CD4-positive, alpha-beta T cell treated with Interleukin-2 at 100 ng/mL for 4 hours (primary cell): ENCODE results near the gene PRR36.
"Not testable (repeated sequence)": the region's sequence is repeated elsewhere in the genome, so short reads cannot be mapped to it uniquely, and the experiment has no call there.

ENCODE experiments used
- DNase-seq: peaks from one replicate; pipeline ENCODE4 v3.0.0-alpha.2; 2020; ENCODE audit warnings: low spot score

PRR36 gene

DNA sequence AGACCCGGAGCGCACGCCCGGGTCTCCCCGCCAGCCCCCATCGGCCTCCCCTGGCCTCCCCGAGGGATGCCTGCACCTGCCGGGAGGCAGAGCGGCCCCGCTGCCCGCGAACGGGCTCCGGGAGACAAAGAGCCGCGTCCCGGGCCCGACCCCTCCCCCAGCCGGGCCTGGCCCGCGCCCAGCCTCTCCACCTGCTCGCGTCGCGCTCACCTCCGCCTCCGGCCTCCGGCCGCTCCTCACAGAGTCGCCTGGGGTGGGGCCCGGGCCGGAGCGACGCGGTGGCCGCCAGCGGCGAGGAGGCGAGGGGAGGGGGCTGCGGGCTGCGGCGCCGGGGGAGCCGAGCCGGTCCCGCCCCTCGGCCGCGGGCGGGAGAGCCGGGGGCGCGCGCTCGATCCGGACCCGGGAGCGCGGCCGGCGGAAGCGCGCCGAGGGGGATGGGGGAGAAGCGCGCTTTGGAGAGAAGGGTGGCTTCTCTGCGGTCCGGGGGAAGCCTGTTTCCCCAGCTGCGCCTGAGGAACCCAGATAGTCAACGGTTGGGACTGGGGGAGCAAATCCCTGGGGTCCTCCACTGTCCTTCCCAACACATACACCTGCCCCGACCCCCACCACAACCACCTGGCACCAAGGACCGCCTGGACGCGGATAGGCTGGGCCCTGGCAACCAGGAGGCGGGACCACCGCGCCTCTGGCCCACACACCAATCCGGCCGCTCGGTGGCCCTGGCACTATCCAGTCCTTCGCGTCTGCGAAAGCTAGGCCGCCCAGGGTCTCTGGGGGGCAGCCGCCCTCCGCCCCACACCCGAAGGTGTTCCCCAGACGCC is at the start of gene PRR36:
PRR36 (minus strand) TSS at position 315 of the 821 bp plus-strand sequence. CDS start 701 bp downstream, outside the sequence.
- no peak for DNase-seq

DNA sequence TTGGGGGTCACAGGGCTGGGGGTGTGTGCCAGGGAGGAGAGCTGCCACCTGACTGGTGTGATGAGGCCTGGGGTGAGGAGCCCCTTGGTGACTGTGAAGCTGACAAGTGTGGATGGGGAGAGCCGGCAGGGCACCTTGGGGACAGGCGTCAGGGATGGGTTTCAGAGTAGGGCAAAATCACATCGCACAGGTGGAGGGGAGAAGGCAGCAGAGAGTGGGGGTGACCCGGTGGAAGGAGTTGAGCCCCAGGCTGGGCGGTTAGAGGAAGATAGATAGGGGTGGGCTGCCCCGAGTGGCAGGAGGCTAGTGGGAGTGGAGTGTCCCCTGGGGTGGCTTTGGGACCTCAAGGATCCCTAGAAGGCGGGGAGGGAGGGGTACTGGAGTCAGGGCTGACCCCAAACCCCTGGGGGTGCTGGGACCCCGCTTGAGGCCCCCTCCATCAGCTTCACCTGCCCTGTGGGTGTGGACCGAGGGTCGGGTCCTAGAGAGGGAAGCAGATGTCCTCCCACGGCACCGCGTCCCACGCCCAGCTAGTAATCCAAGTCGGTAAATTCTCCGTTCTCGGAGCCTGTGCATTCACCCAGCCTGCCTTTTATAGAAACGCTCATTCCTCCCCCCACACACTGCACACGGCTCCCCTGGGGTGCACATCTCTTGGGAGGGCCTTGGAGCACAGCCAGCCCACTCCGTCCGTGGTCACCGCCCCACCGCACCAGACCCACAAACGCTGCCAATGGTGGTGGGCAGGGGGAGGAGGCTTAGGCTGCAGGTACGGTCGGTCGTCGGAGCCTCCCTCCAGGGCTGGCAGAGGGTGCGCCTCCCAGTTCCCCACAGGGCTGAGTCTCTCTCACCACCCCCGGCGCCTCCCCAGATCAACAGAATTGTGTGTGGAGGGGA is 49.4 kb upstream of the PRR36 start:
- no peak for DNase-seq

DNA sequence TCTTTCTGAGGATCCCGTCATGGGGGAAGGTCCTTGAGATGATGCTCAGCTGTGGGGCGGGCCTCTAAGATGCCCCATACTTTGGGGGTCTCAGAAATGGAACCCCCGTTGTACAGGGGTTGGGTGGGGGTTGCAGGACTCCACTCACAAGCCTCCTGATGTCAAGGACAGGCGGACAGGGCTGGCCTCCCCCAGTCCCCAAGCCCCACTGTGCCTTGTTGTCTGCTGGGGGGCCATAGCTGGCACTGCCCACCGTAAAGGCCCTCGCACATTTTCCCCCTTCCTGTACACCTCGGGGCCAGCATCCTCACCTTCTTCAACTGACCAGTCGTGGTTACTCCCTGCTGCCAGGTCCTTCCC is 48.6 kb upstream of the PRR36 start:
- no peak for DNase-seq

DNA sequence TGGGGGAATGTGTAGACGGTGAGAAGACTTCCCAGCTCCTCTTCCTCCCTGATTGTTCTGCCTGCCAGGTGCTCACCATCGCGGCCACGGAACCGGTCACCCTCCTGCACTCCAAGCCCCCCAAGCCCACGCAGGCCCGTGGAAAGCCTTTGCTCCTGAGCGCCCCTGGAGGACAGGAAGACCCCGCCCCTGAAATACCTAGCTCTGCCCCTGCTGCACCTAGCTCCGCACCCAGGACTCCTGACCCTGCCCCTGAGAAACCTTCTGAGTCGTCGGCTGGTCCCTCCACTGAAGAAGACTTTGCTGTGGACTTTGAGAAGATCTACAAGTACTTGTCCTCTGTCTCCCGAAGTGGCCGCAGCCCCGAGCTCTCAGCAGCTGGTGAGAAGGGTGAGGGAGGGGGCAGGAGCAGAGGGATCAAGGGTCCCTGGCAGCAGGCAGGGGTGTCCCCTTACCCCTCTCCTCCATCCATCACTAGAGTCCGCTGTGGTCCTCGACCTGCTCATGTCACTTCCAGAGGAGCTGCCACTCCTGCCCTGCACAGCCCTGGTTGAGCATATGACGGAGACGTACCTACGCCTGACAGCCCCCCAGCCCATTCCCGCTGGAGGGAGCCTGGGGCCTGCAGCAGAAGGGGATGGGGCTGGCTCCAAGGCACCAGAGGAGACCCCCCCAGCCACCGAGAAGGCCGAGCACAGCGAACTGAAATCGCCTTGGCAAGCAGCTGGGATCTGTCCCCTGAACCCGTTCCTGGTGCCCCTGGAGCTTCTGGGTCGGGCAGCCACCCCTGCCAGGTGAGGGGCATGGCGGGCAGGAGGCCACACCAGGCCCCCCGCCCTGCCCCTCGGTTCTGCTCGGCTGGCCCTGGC is 48.0 kb upstream of the PRR36 start:
- no peak for DNase-seq

DNA sequence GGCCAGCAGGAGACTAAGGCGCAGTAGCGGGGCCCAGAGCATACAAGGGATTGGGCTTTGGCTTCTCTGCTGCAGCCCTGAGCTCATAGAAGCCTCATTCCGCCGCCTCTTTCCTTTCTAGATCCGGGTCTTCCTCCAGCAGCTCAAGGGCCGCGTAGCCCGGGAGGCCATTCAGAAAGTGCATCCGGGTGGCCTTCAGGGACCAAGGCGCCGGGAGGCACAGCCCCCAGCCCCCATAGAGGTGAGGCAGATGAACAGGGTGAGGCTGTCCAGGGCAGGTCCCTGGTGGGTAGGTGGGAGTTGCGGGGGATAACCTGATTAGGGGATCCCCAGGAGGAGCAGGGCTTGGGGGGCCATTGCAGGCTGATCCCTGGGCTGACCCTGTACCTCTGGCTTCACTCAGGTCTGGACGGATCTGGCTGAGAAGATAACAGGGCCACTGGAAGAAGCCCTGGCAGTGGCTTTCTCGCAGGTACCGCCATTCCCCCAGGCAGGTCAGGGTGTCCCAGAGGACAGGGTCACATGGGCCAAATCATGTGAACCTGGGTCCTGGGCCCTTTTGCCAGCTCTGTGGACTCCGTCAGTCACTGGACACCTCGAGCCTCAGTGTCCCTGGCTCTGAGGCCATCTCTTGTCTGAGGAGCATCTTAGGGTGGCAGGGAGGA is 47.2 kb upstream of the PRR36 start:
- DNase-seq: no peak

DNA sequence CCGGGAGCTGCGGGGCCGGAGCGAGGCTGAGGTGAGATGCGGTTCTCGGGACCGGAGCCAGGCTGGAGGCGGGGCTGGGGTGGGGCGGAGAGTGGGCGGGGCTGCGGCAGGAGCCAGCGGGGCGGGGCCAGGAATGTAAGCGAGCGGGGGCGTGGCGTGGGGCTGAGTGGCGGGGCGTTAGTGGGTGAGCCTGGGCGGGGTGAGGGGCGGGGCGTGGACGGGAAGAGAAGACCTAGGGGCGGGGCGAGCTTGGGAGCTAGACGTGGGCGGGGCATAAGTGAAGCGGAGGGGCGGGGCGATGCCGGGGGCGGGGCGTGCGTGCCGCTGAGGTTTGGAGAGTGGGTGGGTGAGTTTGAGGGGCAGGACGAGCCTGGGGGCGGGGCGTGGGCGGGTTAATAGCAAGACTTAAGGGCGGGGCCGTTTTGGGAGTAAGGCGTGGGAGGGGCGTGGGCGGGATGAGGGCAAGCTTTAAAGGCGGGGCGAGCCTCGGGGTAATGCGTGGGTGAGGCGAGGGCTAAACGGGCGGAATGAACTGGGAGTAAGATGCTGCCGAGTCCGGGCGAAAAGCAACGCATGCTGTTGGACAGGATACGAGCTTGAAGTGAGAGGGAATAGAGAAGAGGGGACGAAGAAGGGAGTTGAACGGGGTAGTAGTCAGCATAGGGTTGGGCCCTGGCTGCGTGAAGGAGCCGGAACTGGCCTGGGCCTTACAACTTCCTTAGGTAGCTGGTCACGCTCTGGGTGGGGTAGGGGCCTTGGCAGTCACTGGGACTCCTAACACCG is 46.5 kb upstream of the PRR36 start:
- DNase-seq: peak; percentile 99

DNA sequence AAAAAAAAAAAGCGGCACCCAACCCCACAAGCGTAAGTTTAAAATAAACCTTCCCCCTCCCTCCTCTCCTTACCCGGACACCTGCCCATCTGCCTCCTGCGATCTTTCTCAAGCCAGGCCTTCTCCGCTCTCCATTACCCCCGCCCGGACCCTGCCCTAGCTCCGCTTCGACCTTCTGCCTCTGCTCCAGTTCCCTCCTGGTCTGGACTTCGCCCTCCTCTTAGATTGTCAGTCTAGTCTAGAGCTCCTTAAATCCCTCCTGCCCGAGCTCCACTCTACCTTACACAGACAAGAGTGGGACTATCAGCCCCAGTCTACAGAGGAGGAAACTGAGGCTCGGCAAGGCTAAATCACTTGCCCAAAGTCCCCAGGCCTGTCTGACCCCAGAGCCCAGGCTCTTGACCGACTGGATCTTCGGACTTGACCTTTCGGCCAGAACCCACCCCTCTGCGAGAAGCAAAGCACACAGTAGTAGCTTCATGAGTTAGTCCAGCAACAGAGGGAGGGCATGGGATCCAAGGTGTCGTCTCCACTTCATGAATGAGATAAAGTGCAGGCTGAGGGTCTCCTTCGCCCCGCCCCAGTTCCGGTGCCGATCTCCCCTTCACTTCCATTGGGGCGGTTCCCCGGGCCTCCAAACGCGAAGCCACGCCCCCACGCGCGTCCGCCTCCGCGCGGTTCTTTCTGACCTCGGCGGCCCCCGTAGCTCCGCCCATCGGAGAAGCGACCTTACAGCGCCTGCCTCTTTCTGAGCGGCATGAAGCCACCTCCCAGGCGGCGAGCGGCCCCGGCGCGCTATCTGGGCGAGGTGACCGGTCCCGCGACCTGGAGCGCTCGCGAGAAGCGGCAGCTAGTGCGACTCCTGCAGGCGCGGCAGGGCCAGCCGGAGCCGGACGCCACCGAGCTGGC is 45.7 kb upstream of the PRR36 start, which contains the start of gene SNAPC2:
SNAPC2 (plus strand) TSS at position 729 of the 909 bp plus-strand sequence; CDS start at position 758, 29 bp downstream.
- DNase-seq: peak; percentile 97

DNA sequence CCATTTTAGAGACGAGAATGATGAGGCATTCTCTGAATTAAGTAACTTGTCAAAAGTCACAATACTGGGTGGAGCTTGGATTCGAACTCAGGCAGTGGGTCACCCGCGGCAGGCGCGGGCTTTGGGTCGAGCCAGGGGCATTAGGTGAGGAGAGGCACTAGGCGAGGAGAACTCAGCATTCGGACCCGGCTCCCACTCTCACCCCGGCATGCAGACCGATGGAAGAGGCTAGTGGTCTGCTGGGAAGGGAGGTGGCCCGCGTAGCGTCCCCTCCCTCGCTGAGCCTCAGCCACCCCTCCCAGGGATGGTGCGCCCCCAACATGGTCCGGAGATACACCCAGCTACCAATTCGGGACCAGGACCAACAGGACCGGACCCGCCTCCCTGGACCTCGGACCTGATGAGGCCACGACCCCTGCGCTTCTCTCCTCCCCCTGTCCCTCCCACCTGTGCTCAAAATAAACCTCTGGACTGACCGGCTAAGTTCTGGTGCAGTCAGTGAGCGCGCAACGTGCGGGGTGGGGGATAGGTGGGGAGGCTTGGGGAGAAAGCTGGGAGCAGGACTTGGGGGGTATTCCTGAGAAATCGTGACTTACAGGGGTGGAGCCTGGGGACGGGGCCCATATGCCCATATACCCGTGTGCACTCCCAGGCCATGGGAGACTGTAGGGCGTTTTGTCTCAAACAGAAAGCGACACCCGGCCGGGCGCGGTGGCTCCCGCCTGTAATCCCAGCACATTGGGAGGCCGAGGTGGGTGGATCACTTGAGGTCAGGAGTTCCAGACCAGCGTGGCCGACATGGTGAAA is 44.6 kb upstream of the PRR36 start:
- no peak for DNase-seq

DNA sequence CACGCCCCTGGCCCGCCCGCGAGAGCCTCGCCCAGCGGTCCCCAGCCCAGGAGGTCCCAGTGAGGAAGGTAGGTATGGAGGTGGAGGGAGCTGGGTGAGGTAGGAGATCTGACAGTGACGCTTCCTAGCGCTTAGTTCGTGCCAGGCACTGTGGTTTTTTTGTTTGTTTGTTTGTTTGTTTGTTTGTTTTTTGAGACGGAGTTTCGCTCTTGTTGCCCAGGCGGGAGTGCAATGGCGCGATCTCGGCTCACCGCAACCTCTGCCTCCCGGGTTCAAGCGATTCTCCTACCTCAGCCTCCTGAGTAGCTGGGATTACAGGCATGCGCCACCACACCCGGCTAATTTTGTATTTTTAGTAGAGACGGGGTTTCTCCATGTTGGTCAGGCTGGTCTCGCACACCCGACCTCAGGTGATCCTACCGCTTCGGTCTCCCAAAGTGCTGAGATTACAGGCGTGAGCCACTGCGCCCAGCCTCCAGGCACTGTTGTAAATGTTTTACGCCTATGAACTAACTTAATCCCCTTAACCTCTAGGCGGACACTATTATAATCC is 43.9 kb upstream of the PRR36 start:
- not testable (repeated sequence) for DNase-seq

DNA sequence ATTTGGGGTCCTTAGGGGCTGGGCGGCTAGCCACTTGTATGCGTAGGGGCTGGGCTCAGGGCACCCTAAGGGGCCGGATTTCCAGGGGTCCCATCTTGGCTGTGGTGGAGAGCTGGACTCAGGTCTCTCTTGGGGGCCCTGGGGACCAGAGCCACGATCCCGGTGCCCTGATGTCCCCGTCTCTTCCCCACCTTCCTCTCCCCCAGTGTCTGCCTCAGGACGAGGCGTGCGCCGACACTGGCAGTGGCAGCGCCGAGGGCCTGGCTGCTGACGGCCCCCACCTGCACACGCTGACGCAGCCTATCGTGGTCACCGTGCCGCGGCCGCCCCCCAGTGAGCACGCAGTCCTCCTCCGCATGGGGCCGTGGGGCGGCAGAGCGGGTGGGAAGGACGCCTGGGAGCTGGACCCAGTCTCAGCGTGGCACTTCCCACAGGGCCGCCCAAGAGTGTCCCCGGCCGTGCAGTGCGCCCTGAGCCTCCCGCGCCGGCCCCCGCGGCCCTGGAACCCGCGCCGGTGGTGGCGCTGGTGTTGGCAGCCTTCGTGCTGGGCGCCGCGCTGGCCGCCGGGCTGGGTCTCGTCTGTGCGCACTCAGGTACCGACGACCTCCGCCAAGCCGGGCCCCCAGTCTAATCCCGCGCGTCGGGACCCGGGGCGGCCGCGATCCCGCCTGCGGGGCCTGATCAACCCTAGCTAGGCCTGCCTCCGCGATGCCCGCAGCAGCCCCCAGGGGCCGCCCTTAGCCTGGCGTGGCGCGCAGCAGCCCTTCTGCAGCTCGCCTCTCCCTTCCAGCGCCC is 43.3 kb upstream of the PRR36 start:
- DNase-seq: peak; percentile 54

DNA sequence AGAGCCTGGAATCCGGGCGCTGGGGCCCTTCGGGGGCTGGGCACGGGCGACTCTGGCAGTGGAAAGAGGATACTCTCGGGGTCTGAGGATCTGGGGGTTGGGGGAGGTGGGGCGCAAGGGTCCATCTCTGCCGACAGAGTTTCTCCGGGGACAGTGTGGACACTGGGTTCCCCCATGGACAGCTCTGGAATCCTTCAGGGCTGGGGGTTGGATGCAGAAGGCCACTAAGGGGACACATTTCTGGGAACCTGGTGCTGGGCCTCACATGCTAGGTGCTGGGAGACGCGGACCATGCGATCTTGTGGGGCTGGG is 42.7 kb upstream of the PRR36 start:
- no peak for DNase-seq

DNA sequence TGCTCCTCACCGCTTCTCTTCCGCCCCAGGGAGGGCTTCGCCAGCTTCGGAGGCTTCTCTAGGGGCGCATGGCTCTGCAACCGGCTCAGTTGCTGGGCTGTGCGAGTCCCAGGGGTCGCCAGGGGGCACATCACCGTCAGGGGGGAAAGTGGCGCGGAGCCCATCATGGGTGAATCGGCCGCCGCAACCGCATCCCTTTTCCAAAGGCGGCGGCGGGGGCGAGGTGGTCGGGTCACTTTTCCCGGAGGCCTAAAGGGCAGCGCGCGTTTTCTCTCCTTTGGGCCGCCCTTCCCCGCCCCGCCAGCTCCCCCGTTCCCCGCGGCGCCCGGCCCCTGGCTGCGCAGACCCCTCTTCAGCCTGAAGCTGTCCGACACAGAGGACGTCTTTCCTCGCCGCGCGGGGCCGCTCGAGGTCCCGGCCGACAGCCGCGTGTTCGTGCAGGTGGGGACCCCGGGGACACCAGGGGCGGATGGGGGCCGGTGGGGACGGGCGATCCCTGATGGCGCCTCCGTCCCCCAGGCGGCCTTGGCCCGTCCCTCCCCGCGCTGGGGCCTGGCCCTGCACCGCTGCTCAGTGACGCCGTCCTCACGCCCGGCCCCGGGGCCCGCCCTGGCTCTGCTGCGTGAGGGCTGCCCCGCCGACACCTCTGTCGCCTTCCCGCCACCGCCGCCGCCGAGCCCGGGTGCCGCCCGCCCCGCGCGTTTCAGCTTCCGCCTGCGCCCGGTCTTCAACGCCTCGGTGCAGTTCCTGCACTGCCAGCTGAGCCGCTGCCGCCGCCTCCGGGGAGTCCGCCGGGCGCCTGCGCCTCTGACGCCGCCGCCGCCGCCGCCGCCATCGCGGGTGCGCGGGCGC is 42.1 kb upstream of the PRR36 start:
- DNase-seq: peak; percentile 33

DNA sequence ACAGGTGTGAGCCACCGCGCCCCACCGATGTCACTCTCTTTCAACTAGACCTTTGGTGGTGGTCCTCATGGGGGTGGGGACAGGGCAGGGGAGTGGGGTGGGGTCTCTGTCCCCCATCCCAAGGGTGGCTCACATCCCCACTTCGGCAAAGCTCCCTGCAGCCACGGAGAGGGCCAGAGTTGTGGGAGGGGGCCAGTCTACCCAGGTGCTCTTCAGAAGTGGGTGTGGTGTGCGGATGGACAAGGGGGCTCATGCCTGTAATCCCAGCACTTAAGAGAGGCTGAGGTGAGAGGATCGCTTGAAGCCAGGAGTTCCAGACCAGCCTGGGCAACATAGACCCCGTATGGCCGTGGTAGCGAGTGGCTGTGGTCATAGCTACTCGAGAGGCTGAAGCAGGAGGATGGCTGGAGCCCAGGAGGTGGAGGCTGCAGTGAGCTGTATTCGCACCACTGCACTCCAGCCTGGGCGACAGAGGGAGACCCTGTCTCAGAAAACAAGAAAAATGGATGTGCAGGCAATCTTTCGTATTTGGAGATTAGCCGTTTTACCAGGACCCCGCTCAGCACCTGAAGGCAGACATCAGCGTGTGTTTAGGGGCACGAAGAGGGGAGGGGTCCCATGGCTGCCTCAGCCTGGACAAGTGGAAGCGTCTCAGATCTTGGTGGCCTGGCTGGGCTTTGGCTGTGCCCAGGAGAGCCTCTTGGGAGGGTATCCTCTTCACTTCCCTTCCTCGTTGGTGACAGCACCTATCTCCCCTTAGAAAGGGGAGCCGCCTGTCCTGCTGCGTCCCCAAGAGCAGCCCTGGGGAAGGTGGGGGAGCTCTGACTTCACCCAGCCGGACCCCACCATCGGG is 41.3 kb upstream of the PRR36 start:
- no peak for DNase-seq

DNA sequence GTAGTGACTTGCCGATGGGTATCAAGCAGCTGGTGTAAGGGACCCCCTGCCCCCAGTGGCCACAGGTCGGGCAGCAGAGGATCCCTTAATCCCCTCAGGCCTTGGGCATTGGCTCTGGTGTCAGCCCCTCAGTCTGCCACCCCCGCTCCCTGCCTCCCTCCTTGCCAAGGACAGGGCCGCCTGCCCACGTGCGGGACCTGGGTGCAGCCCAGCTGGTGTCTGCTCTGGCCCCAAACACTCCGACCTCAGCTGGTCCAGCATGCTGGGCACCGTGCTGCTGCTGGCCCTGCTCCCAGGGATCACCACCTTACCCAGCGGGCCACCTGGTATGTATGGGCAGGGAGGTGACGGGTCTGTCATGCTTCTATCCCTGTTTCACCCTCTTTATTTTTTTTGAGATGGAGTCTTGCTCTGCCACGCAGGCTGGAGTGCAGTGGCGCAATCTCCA is 40.4 kb upstream of the PRR36 start, which contains the start of gene TGFBR3L:
TGFBR3L (plus strand) TSS at position 233 of the 448 bp plus-strand sequence.
- no peak for DNase-seq

DNA sequence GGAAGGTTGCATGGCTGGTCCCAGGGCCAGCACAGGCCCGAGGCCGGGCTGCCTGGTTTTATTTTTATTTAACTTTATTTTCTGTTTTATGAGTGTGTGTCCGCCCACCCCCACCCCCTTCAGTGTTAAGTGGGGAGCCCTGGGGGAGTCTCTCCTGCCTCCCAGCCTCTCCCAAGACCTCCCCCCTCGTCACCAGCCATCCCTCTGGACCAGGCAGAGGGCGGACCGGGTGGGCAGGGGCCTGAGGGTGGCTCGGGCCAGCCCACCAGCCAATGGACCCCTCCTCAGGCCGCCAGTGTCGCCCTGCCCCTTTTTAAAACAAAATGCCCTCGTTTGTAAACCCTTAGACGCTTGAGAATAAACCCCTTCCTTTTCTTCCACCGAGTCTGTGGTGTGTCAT is 39.9 kb upstream of the PRR36 start:
- DNase-seq: no peak

DNA sequence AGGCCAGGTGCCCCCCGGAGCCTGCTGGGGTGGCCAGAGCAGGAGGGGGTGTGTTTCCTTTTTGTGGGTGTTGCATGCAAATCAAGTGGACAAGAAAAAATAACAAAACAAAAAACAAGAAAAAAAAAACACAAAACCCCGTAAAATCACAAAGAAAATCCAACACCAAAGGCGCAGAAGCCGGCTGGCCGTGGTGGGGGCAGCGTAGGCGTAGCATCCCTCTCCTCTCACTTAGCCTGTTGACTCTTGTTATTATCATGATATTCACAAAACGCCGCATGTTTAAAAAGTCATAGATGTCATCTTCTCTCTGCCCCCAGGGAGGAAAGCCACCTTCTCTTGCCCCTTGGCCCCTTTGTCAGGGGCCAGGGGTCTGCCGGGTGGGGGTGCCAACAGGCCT is 39.5 kb upstream of the PRR36 start:
- DNase-seq: no peak
